ENCODE measurements around the gene FARSA. TPM values are rescaled to one million over a fixed set of nuclear protein-coding genes. Genes with fewer than 3 reads are reported as not detected.

Gene FARSA
- total and polyA plus RNA-seq, 2 of the 13 experiments (the other 11 are each of a cell fraction or from before 2014, with no cell fraction given): 25.9 to 72.0 TPM

DNA sequence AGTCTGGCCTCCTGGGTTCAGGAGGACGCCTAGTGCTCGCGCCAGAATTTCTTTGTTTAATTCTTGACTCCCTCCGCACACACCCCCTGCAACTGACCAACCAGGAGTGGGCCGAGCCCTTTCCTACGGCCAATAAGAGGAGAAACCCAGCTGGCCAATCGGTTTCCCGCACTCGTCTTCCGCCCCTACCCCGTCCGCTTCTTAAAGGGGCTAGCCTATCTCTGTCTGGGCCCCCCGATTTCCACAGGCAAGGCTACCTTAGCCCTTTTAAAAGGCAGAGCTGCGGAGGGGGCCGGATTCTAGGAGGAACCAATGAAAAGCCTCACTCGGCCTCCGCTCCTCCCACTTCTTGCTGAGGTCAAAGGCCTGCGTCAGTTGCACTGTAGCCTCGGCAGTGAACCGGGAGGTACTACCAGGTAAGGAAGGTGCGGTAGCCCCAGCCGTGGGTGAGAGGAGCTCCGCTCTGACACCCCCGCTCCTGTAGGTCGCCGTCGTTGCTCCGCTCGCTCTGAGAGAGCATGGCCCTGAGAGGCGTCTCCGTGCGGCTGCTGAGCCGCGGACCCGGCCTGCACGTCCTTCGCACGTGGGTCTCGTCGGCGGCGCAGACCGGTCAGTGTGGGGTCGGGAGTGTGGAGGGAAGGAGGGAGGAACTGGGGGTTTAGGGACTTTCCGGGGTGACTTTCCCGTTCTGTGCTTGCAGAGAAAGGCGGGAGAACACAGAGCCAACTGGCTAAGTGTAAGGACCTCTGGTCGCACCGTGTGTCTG, 42.5 kb downstream of the FARSA start, which contains the start of gene GCDH (continued):
- TF ChIP-seq, protein P1, sequence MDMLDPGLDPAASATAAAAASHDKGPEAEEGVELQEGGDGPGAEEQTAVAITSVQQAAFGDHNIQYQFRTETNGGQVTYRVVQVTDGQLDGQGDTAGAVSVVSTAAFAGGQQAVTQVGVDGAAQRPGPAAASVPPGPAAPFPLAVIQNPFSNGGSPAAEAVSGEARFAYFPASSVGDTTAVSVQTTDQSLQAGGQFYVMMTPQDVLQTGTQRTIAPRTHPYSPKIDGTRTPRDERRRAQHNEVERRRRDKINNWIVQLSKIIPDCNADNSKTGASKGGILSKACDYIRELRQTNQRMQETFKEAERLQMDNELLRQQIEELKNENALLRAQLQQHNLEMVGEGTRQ (IDR thresholded peaks at IDR 0.05; ENCODE audit: low read depth, low read length): no peak
- TF ChIP-seq, protein P1 (CRISPR knock-in tag; IDR thresholded peaks at IDR 0.05; ENCODE audit: borderline replicate concordance): 0 out of 2 replicates have a peak, but pooled peaks have one; percentile 45
- TF ChIP-seq AHR (CRISPR knock-in tag; IDR thresholded peaks at IDR 0.05) (0 out of 2 replicates have a peak, but pooled peaks have one; percentile 46), ZNF556 (CRISPR knock-in tag; IDR thresholded peaks at IDR 0.05; ENCODE audit: borderline replicate concordance) (peak; percentile 59; the same call in 1 of the 2 replicates), TEAD3 (CRISPR knock-in tag; optimal IDR thresholded peaks at IDR 0.05; ENCODE audit: borderline replicate concordance) (peak; percentile 27), ZNF34 (CRISPR knock-in tag; IDR thresholded peaks at IDR 0.05; ENCODE audit: borderline replicate concordance) (no peak), FOXP1 (IDR thresholded peaks at IDR 0.05) (no peak), FOXP1 (CRISPR knock-in tag; IDR thresholded peaks at IDR 0.05) (no peak), TAF15 (IDR thresholded peaks at IDR 0.05; ENCODE audit: low read depth, low read length, poor library complexity, severe bottlenecking) (no peak), NFYC (CRISPR knock-in tag; IDR thresholded peaks at IDR 0.05) (peak; percentile 90), PLRG1 (conservative IDR thresholded peaks at IDR 0.05) (no peak), ZNF431 (CRISPR knock-in tag; IDR thresholded peaks at IDR 0.05; ENCODE audit: borderline replicate concordance, low read depth) (no peak), ZNF205 (CRISPR knock-in tag; IDR thresholded peaks at IDR 0.05) (no peak; the same call in 1 of the 2 replicates), ZNF343 (CRISPR knock-in tag; IDR thresholded peaks at IDR 0.05) (0 out of 2 replicates have a peak, but pooled peaks have one; percentile 47), SIX1 (CRISPR knock-in tag; IDR thresholded peaks at IDR 0.05; ENCODE audit: borderline replicate concordance) (no peak), NR2F1 (CRISPR knock-in tag; IDR thresholded peaks at IDR 0.05) (peak in 1 of 2 experiments; percentile 65; a peak in 3 of 4 replicates), HNRNPH1 (optimal IDR thresholded peaks at IDR 0.05; ENCODE audit: low read depth, low read length) (no peak), ZSCAN25 (CRISPR knock-in tag; IDR thresholded peaks at IDR 0.05) (peak; percentile 49; the same call in 1 of the 2 replicates), REL (CRISPR knock-in tag; conservative IDR thresholded peaks at IDR 0.05) (no peak), ZNF430 (CRISPR knock-in tag; IDR thresholded peaks at IDR 0.05) (peak; percentile 36; the same call in 1 of the 2 replicates), ZNF761 (CRISPR knock-in tag; conservative IDR thresholded peaks at IDR 0.05) (peak; percentile 43; the same call in 1 of the 2 replicates), ZNF567 (CRISPR knock-in tag; IDR thresholded peaks at IDR 0.05; ENCODE audit: borderline replicate concordance) (peak; percentile 87; the same call in 1 of the 2 replicates), ZMYM2 (CRISPR knock-in tag; IDR thresholded peaks at IDR 0.05) (no peak), ZNF350 (CRISPR knock-in tag; IDR thresholded peaks at IDR 0.05; ENCODE audit: borderline replicate concordance, low read depth) (peak; percentile 91), ZNF225 (CRISPR knock-in tag; IDR thresholded peaks at IDR 0.05) (0 out of 2 replicates have a peak, but pooled peaks have one; percentile 68), ZNF792 (CRISPR knock-in tag; IDR thresholded peaks at IDR 0.05) (0 out of 2 replicates have a peak, but pooled peaks have one; percentile 16)
- TF ChIP-seq, protein P2, sequence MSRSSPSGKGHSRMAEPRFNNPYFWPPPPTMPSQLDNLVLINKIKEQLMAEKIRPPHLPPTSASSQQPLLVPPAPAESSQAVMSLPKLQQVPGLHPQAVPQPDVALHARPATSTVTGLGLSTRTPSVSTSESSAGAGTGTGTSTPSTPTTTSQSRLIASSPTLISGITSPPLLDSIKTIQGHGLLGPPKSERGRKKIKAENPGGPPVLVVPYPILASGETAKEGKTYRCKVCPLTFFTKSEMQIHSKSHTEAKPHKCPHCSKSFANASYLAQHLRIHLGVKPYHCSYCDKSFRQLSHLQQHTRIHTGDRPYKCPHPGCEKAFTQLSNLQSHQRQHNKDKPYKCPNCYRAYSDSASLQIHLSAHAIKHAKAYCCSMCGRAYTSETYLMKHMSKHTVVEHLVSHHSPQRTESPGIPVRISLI (CRISPR knock-in tag; IDR thresholded peaks at IDR 0.05; ENCODE audit: borderline replicate concordance): 0 out of 2 replicates have a peak, but pooled peaks have one; percentile 53

Measured in HepG2 (cell line).